HEK293 (cell line): ENCODE results near the gene ZFPL1.

Experiments used
- CTCF ChIA-PET: fragments of 350-600 bp; formaldehyde crosslinking; extraction: SDS; loops from one replicate; lab custom pipeline; 2021; ENCODE audit warnings: antibody characterized with exemption; lab: Yijun Ruan, JAX
- POLR2A ChIA-PET: fragments of 300-600 bp; formaldehyde crosslinking; extraction: SDS; loops from one replicate; lab custom pipeline; 2020; ENCODE audit warnings: antibody characterized with exemption, inconsistent platforms; lab: Yijun Ruan, JAX
- H3K27ac ChIP-seq: fragments of 200-500 bp; sonication (Bioruptor generic); 2 replicates; pipeline ENCODE4 v1.5.1; 2014; ENCODE audit warnings: low read depth, low read length, control low read depth, inconsistent platforms; ENCODE audit errors: extremely low read depth
- H3K36me3 ChIP-seq, 2 experiments: fragments of 200-500 bp in 1 of 2; sonication (Bioruptor generic) in 1 of 2; 1 replicate in 1 of 2; 2 replicates in 1 of 2; pipeline ENCODE4 v1.5.1; 2014 to 2017; ENCODE audit warnings: inconsistent platforms in 2 of 2, low read length in 2 of 2; ENCODE audit not compliant: control insufficient read depth in 2 of 2, insufficient read depth in 1 of 2
- H3K4me1 ChIP-seq: fragments of 200-500 bp; sonication (Bioruptor generic); 2 replicates; pipeline ENCODE4 v1.5.1; 2014; ENCODE audit warnings: mild to moderate bottlenecking, low read length, inconsistent platforms; ENCODE audit not compliant: control insufficient read depth, insufficient read depth
- H3K4me3 ChIP-seq: 2 replicates; pipeline ENCODE4 v1.5.1; 2011; ENCODE audit warnings: low read depth, mild to moderate bottlenecking, control low read depth, low read length, moderate library complexity
- H3K9me3 ChIP-seq: fragments of 200-500 bp; sonication (Bioruptor generic); 2 replicates; pipeline ENCODE4 v1.5.1; 2014; ENCODE audit warnings: low read depth, low read length, inconsistent platforms; ENCODE audit not compliant: control insufficient read depth, insufficient read depth
- SALL2 ChIP-seq: fragments of 450-650 bp; formaldehyde crosslinking; IDR thresholded peaks from 2 replicates; pipeline ENCODE4 v1.5.0; 2017; ENCODE audit warnings: missing biosample characterization, mild to moderate bottlenecking, missing genetic modification characterization, borderline replicate concordance
- SP2 ChIP-seq: fragments of 450-650 bp; formaldehyde crosslinking; IDR thresholded peaks from 2 replicates; pipeline ENCODE4 v1.5.1; 2016; ENCODE audit warnings: missing biosample characterization, missing genetic modification characterization
- ZBTB48 ChIP-seq: fragments of 450-650 bp; formaldehyde crosslinking; IDR thresholded peaks from 2 replicates; pipeline ENCODE4 v1.5.1; 2016; ENCODE audit warnings: missing biosample characterization, missing genetic modification characterization
- ZNF10 ChIP-seq: fragments of 450-650 bp; formaldehyde crosslinking; IDR thresholded peaks from 2 replicates; pipeline ENCODE4 v1.5.1; 2017; ENCODE audit warnings: missing biosample characterization, missing genetic modification characterization
- ZNF175 ChIP-seq: fragments of 450-650 bp; formaldehyde crosslinking; IDR thresholded peaks from 2 replicates; pipeline ENCODE4 v1.5.1; 2016; ENCODE audit warnings: missing biosample characterization, missing genetic modification characterization
- ZNF184 ChIP-seq: fragments of 450-650 bp; IDR thresholded peaks from 2 replicates; pipeline ENCODE4 v1.5.1; 2018; ENCODE audit warnings: missing biosample characterization, mild to moderate bottlenecking, missing genetic modification characterization
- ZNF514 ChIP-seq: fragments of 450-650 bp; formaldehyde crosslinking; IDR thresholded peaks from 2 replicates; pipeline ENCODE4 v1.5.1; 2016; ENCODE audit warnings: missing biosample characterization, missing genetic modification characterization
- ZNF654 ChIP-seq: fragments of 450-650 bp; formaldehyde crosslinking; IDR thresholded peaks from 2 replicates; pipeline ENCODE4 v1.5.1; 2016; ENCODE audit warnings: low read depth, missing biosample characterization, missing genetic modification characterization
- TF ChIP-seq, protein P1 (sequence below): fragments of 450-650 bp; formaldehyde crosslinking; IDR thresholded peaks from 2 replicates; pipeline ENCODE4 v1.5.1; 2016; ENCODE audit warnings: missing biosample characterization, missing genetic modification characterization
- TF ChIP-seq, protein P2 (sequence below): fragments of 450-650 bp; formaldehyde crosslinking; IDR thresholded peaks from 2 replicates; pipeline ENCODE4 v1.5.1; 2016; ENCODE audit warnings: missing biosample characterization, missing genetic modification characterization

The ZFPL1 gene

DNA sequence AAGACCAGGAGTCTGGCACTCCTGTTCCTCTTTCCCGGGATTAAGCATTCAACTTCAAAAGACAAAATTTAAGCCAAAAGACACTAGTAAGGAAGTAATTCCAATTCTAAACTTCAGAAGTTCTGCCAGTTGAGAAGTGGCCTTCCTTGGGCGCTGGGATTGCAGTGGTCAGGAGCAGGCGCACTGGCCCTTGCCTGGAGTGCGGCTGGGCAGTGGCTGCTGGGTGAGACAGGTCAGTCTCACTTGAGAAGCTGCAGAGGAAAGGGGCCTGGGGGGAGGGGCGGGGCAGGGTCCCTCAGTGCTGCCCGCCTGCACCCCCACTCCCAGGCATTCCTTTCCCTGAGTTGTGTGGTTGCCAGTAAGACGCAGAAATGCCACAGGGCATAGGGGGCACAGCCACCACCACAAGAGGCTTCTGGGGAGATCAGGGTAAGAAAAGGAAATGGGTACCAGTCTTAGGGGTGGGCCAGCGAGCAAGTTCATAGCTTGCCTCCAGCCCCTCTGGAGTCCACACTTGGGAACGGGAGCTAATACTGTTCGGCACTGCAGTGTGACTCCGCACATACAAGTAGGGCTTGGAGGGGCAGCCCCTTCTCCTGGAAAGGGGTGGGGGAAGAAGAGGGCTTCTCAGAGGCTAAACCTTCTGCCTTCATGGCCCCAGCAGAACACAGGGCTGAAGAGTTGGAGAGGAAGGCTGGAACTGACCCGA is 43.6 kb downstream of the ZFPL1 start:
- ChIA-PET POLR2A (interaction anchor here (0.7 to 2.0 kb wide), 3 partner anchors 10 to 134 kb away, joined by 3 to 7 read pairs (median 4); partner anchors contain the start of genes CAPN1, POLA2 and ZNHIT2), CTCF (interaction anchor here (1.1 to 1.4 kb wide), 4 partner anchors 10 to 54 kb away, joined by 3 to 4 read pairs (median 4); partner anchors contain the start of genes CAPN1 and ZNHIT2)
- H3K27ac ChIP-seq, result no peak overlapping the region
- H3K36me3 ChIP-seq, result peaks cover 0 to 89% of the 10 kb centered on the region in 2 experiments; a peak in 2 of 3 replicates
- no peaks in the 10 kb centered on the region for H3K9me3 ChIP-seq
- H3K4me3 ChIP-seq, result no peak overlapping the region
- H3K4me1 ChIP-seq, result peaks cover 3% of the 10 kb centered on the region; the same call in 1 of the 2 replicates
- TF ChIP-seq ZNF654 (tag by site-specific recombination) (no peak), ZNF514 (tag by site-specific recombination) (no peak), ZNF10 (no peak)

DNA sequence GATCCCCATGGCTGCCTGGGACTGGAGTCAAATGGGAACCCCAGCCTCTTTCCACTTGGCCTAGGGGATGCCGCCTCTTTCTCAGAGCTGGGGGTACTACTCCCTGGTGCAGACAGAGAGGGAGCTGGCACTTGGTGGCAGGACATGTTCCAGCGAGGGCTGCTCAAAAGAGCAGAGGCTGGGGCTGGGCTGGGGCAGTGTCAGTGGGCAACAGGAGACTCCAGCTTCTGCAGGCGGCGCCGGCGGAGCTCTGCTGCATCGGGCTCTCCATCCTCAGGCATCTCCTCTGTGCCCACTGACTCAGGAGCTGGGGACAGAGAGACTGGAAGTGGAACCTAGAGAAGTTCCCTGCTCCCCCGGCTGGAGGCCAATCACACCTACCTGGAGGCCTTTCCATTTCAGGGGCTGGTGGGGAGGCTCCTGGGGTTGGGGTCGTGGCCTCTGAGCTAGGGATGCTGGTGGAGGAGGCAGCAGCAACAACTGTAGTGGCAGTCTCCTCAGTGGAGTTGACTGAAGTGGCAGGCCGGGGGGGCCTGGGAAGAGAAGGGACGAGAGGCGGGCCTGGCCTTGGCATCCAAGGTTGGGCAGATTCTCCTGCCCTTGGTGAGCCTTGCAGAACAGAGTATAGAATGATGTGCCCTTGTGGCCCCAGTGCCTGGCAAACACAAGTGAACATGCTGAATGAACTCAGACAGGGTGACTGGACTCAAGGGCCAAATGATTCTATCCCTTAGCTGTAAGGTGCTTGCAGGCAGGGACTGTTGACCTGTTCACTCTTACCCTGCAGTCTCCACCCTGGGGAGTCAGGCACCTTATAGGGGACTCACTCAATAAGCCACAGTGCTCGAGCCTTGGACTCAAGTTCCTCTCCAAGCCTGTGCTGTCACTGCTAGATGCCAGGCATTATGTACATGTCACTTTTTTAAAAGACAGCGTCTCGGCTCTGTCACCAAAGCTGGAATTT is 44.4 kb downstream of the ZFPL1 start:
- H3K9me3 ChIP-seq, result no peaks in the 10 kb centered on the region
- CTCF ChIA-PET, result interaction anchor here (0.7 to 1.4 kb wide), 4 partner anchors 11 to 53 kb away, joined by 3 to 5 read pairs (median 4); partner anchors contain the start of genes CAPN1 and ZNHIT2
- H3K4me3 ChIP-seq, result no peak overlapping the region
- no peaks in the 10 kb centered on the region; the same call in 1 of the 2 replicates for H3K4me1 ChIP-seq
- POLR2A ChIA-PET, result interaction anchor here (0.7 to 2.0 kb wide), 3 partner anchors 11 to 133 kb away, joined by 3 to 7 read pairs (median 4); partner anchors contain the start of genes CAPN1, POLA2 and ZNHIT2
- no peak overlapping the region for H3K27ac ChIP-seq
- H3K36me3 ChIP-seq, result peaks cover 0 to 94% of the 10 kb centered on the region in 2 experiments; a peak in 2 of 3 replicates
- TF ChIP-seq SALL2 (no peak), ZNF175 (tag by site-specific recombination) (no peak), ZNF184 (tag by site-specific recombination) (no peak), ZBTB48 (tag by site-specific recombination) (no peak), ZNF654 (tag by site-specific recombination) (no peak)
- TF ChIP-seq, all 188 proteins: peak for 0

- no peak overlapping the region for H3K27ac ChIP-seq
- ChIA-PET CTCF (interaction anchor here (0.7 kb wide), 1 partner anchor 19 kb away, joined by 5 read pairs; no protein-coding TSS in a partner anchor), POLR2A (interaction anchor here (2.0 to 2.5 kb wide), 2 partner anchors 8 to 52 kb away, joined by 7 to 24 read pairs; partner anchors contain the start of genes CAPN1, FAU and MRPL49)
- 0 out of 2 replicates have a peak, but pooled peaks have one; percentile 4 for TF ChIP-seq SP2 (tag by site-specific recombination)
- TF ChIP-seq, protein P1, sequence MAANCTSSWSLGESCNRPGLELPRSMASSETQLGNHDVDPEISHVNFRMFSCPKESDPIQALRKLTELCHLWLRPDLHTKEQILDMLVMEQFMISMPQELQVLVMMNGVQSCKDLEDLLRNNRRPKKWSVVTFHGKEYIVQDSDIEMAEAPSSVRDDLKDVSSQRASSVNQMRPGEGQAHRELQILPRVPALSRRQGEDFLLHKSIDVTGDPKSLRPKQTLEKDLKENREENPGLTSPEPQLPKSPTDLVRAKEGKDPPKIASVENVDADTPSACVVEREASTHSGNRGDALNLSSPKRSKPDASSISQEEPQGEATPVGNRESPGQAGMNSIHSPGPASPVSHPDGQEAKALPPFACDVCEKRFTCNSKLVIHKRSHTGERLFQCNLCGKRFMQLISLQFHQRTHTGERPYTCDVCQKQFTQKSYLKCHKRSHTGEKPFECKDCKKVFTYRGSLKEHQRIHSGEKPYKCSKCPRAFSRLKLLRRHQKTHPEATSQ (tag by site-specific recombination), result no peak
- TF ChIP-seq, protein P2, sequence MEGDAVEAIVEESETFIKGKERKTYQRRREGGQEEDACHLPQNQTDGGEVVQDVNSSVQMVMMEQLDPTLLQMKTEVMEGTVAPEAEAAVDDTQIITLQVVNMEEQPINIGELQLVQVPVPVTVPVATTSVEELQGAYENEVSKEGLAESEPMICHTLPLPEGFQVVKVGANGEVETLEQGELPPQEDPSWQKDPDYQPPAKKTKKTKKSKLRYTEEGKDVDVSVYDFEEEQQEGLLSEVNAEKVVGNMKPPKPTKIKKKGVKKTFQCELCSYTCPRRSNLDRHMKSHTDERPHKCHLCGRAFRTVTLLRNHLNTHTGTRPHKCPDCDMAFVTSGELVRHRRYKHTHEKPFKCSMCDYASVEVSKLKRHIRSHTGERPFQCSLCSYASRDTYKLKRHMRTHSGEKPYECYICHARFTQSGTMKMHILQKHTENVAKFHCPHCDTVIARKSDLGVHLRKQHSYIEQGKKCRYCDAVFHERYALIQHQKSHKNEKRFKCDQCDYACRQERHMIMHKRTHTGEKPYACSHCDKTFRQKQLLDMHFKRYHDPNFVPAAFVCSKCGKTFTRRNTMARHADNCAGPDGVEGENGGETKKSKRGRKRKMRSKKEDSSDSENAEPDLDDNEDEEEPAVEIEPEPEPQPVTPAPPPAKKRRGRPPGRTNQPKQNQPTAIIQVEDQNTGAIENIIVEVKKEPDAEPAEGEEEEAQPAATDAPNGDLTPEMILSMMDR (tag by site-specific recombination), result peak; percentile 20; the same call in 1 of the 2 replicates
- no peak overlapping the region for H3K4me3 ChIP-seq
- H3K9me3 ChIP-seq, result no peaks in the 10 kb centered on the region
- H3K4me1 ChIP-seq, result no peaks in the 10 kb centered on the region; the same call in 1 of the 2 replicates
- peaks cover 0 to 82% of the 10 kb centered on the region in 2 experiments; a peak in 1 of 3 replicates for H3K36me3 ChIP-seq
Observed at GRCh38 chr11:65129649-65130441, 45.8 kb downstream of the ZFPL1 start.
